HepG2 (cell line): ENCODE results near the gene CTF1. TPM values are rescaled to one million over a fixed set of nuclear protein-coding genes. Genes with fewer than 3 reads are reported as not detected.
A peak's percentile ranks its signal among the peaks of the same experiment; 100 is the strongest.

Experiments
- ARNT2 ChIP-seq: sonication (generic); formaldehyde crosslinking; IDR thresholded peaks from 2 replicates; pipeline ENCODE4 v1.8.0; 2022; ENCODE audit warnings: mild to moderate bottlenecking, low read depth, missing genetic modification reagents, moderate library complexity
- ARNTL ChIP-seq: sonication (generic); formaldehyde crosslinking; IDR thresholded peaks from 2 replicates; pipeline ENCODE4 v1.4.0; 2020; ENCODE audit warnings: mild to moderate bottlenecking, missing genetic modification reagents
- GATAD2A ChIP-seq: IDR thresholded peaks from 2 replicates; pipeline ENCODE4 v1.6.1; 2016
- MXI1 ChIP-seq: IDR thresholded peaks from 3 replicates; pipeline ENCODE4 v1.6.1; 2012; ENCODE audit warnings: low read depth, low read length, inconsistent platforms, borderline replicate concordance
- NFYC ChIP-seq: IDR thresholded peaks from 2 replicates; pipeline ENCODE4 v1.6.1; 2016; ENCODE audit warnings: missing genetic modification reagents, missing compliant biosample characterization
- PLRG1 ChIP-seq: fragments of 450-650 bp; conservative IDR thresholded peaks from 2 replicates; pipeline ENCODE4 v1.6.1; 2016
- RARG ChIP-seq: sonication (generic); formaldehyde crosslinking; IDR thresholded peaks from 2 replicates; pipeline ENCODE4 v1.4.0; 2020; ENCODE audit warnings: low read depth, mild to moderate bottlenecking, missing genetic modification reagents
- RELA ChIP-seq: sonication (generic); formaldehyde crosslinking; IDR thresholded peaks from 2 replicates; pipeline ENCODE4 v1.4.0; 2020; ENCODE audit warnings: missing genetic modification reagents
- SIX4 ChIP-seq: sonication (generic); formaldehyde crosslinking; IDR thresholded peaks from 2 replicates; pipeline ENCODE4 v1.4.0; 2020; ENCODE audit warnings: missing genetic modification reagents
- STAT5B ChIP-seq: sonication (generic); formaldehyde crosslinking; IDR thresholded peaks from 2 replicates; pipeline ENCODE4 v1.4.0; 2020; ENCODE audit warnings: missing genetic modification reagents
- THAP9 ChIP-seq: sonication (generic); formaldehyde crosslinking; IDR thresholded peaks from 2 replicates; pipeline ENCODE4; 2020; ENCODE audit warnings: missing genetic modification reagents, mild to moderate bottlenecking, borderline replicate concordance
- TIGD3 ChIP-seq: sonication (generic); formaldehyde crosslinking; IDR thresholded peaks from 2 replicates; pipeline ENCODE4 v1.5.1; 2020; ENCODE audit warnings: mild to moderate bottlenecking, missing genetic modification reagents, borderline replicate concordance
- XRCC5 ChIP-seq: fragments of 200-400 bp; formaldehyde crosslinking; optimal IDR thresholded peaks from 2 replicates; pipeline ENCODE3; 2017; ENCODE audit warnings: mild to moderate bottlenecking, low read length
- ZNF33A ChIP-seq: sonication (generic); formaldehyde crosslinking; IDR thresholded peaks from 2 replicates; pipeline ENCODE4 v1.5.1; 2020; ENCODE audit warnings: missing genetic modification reagents, mild to moderate bottlenecking, moderate library complexity, borderline replicate concordance
- ZSCAN25 ChIP-seq: sonication (generic); formaldehyde crosslinking; IDR thresholded peaks from 2 replicates; pipeline ENCODE4 v1.8.0; 2022; ENCODE audit warnings: mild to moderate bottlenecking, missing genetic modification reagents
- polyA plus RNA-seq, 8 experiments: library from polyadenylated mRNA; depleted of rRNA in 3 of 8; stranded (reverse) in 7 of 8; unstranded in 1 of 8; fragments of >200 nt; fragmentation: Illumina TruSeq in 4 of 8; extraction: Trizol in 4 of 8; gene quantifications; 2 replicates each; pipeline versions ENCODE4 v1.2.1 to v1.2.3, GENCODE V29; 2011 to 2016; ENCODE audit warnings: low read depth in 4 of 8, missing spikeins in 1 of 8, mixed read lengths in 1 of 8; ENCODE audit not compliant: insufficient read depth in 1 of 8
- total RNA-seq, 5 experiments: library from RNA; depleted of rRNA; stranded (reverse); fragments of >200 nt; fragmentation: Illumina TruSeq; extraction: Trizol; gene quantifications; 2 replicates each; pipeline ENCODE4 v1.2.3, GENCODE V29; 2016; ENCODE audit warnings: low read depth in 1 of 5
- TF ChIP-seq, protein P1 (sequence below): sonication (generic); formaldehyde crosslinking; IDR thresholded peaks from 2 replicates; pipeline ENCODE4 v1.4.0; 2020; ENCODE audit warnings: missing genetic modification reagents
- TF ChIP-seq, protein P2 (sequence below): sonication (generic); formaldehyde crosslinking; IDR thresholded peaks from 2 replicates; pipeline ENCODE4 v1.8.0; 2022; ENCODE audit warnings: mild to moderate bottlenecking, missing genetic modification reagents, moderate library complexity
- TF ChIP-seq, protein P3 (sequence below): IDR thresholded peaks from 2 replicates; pipeline ENCODE4 v1.6.1; 2018; ENCODE audit warnings: missing genetic modification reagents, mild to moderate bottlenecking, missing compliant biosample characterization

CTF1 gene
- total and polyA plus RNA-seq, 2 of the 13 experiments (the other 11 are each of a cell fraction or from before 2014, with no cell fraction given), result 0.13 to 1.8 TPM

GRCh38 chr16:30896889-30897733 is 697 bp downstream of the CTF1 start (continued):
- TF ChIP-seq, protein P1, sequence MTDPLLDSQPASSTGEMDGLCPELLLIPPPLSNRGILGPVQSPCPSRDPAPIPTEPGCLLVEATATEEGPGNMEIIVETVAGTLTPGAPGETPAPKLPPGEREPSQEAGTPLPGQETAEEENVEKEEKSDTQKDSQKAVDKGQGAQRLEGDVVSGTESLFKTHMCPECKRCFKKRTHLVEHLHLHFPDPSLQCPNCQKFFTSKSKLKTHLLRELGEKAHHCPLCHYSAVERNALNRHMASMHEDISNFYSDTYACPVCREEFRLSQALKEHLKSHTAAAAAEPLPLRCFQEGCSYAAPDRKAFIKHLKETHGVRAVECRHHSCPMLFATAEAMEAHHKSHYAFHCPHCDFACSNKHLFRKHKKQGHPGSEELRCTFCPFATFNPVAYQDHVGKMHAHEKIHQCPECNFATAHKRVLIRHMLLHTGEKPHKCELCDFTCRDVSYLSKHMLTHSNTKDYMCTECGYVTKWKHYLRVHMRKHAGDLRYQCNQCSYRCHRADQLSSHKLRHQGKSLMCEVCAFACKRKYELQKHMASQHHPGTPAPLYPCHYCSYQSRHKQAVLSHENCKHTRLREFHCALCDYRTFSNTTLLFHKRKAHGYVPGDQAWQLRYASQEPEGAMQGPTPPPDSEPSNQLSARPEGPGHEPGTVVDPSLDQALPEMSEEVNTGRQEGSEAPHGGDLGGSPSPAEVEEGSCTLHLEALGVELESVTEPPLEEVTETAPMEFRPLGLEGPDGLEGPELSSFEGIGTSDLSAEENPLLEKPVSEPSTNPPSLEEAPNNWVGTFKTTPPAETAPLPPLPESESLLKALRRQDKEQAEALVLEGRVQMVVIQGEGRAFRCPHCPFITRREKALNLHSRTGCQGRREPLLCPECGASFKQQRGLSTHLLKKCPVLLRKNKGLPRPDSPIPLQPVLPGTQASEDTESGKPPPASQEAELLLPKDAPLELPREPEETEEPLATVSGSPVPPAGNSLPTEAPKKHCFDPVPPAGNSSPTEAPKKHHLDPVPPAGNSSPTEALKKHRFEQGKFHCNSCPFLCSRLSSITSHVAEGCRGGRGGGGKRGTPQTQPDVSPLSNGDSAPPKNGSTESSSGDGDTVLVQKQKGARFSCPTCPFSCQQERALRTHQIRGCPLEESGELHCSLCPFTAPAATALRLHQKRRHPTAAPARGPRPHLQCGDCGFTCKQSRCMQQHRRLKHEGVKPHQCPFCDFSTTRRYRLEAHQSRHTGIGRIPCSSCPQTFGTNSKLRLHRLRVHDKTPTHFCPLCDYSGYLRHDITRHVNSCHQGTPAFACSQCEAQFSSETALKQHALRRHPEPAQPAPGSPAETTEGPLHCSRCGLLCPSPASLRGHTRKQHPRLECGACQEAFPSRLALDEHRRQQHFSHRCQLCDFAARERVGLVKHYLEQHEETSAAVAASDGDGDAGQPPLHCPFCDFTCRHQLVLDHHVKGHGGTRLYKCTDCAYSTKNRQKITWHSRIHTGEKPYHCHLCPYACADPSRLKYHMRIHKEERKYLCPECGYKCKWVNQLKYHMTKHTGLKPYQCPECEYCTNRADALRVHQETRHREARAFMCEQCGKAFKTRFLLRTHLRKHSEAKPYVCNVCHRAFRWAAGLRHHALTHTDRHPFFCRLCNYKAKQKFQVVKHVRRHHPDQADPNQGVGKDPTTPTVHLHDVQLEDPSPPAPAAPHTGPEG (CRISPR knock-in tag), result no peak
- TF ChIP-seq ARNT2 (CRISPR knock-in tag), result no peak
- TF ChIP-seq, protein P2, sequence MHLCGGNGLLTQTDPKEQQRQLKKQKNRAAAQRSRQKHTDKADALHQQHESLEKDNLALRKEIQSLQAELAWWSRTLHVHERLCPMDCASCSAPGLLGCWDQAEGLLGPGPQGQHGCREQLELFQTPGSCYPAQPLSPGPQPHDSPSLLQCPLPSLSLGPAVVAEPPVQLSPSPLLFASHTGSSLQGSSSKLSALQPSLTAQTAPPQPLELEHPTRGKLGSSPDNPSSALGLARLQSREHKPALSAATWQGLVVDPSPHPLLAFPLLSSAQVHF (CRISPR knock-in tag), result no peak
- no peak for TF ChIP-seq PLRG1
- no peak for TF ChIP-seq STAT5B (CRISPR knock-in tag)
- TF ChIP-seq ZSCAN25 (CRISPR knock-in tag), result 0 out of 2 replicates have a peak, but pooled peaks have one; percentile 1
- TF ChIP-seq, protein P3, sequence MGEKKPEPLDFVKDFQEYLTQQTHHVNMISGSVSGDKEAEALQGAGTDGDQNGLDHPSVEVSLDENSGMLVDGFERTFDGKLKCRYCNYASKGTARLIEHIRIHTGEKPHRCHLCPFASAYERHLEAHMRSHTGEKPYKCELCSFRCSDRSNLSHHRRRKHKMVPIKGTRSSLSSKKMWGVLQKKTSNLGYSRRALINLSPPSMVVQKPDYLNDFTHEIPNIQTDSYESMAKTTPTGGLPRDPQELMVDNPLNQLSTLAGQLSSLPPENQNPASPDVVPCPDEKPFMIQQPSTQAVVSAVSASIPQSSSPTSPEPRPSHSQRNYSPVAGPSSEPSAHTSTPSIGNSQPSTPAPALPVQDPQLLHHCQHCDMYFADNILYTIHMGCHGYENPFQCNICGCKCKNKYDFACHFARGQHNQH (CRISPR knock-in tag), result no peak
- TF ChIP-seq TIGD3 (CRISPR knock-in tag), result no peak
- peak; percentile 38 for TF ChIP-seq XRCC5
- no peak for TF ChIP-seq RARG (CRISPR knock-in tag)
- no peak for TF ChIP-seq GATAD2A (CRISPR knock-in tag)
- peak; percentile 59 for TF ChIP-seq NFYC
- TF ChIP-seq ZNF33A, result no peak
- TF ChIP-seq ARNTL, result no peak
- TF ChIP-seq THAP9 (CRISPR knock-in tag), result no peak
- no peak for TF ChIP-seq RELA
- TF ChIP-seq SIX4 (CRISPR knock-in tag), result no peak
- TF ChIP-seq MXI1, result peak; percentile 69; the same call in 1 of the 3 replicates
